Esophagus squamous epithelium (tissue), 4 donors: ENCODE results near the gene HOXC9.

Source experiments
- CTCF ChIP-seq, 6 experiments: fragments of 450-650 bp in 4 of 6; fragments of 200-600 bp in 2 of 6; sonication (generic) in 2 of 6; IDR thresholded peaks; one replicate each; pipeline ENCODE4 v1.5.1; 2016 to 2019; ENCODE audit warnings: antibody characterized with exemption in 6 of 6, mild to moderate bottlenecking in 4 of 6, moderate library complexity in 4 of 6
- POLR2A ChIP-seq, 4 donors: fragments of 450-650 bp; IDR thresholded peaks; one replicate each; pipeline ENCODE4 v1.6.1; 2017; ENCODE audit warnings: antibody characterized with exemption in 4 of 4, mild to moderate bottlenecking in 4 of 4, moderate library complexity in 3 of 4

GRCh38 chr12:54001283-54002187, 1.6 kb downstream of the HOXC9 start:
- TF ChIP-seq POLR2A (IDR thresholded peaks at IDR 0.05) (no peak), CTCF (IDR thresholded peaks at IDR 0.05) (no peak)
